Measurements from ENCODE around the gene USP3.

Gene USP3

GRCh38 chr15:63490345-63491034, 13.9 kb upstream of the USP3 start:
- DNase-seq (ENCODE audit: low read depth), result no peak
- no peak overlapping the region for H3K4me3 ChIP-seq (ENCODE audit: low read length)
- no peak for TF ChIP-seq CTCF (conservative IDR thresholded peaks at IDR 0.05; ENCODE audit: low read depth, low read length)

GRCh38 chr15:63491116-63491827, 13.1 kb upstream of the USP3 start:
- H3K4me3 ChIP-seq (ENCODE audit: low read length), result no peak overlapping the region
- no peak for TF ChIP-seq CTCF (conservative IDR thresholded peaks at IDR 0.05; ENCODE audit: low read depth, low read length)
- DNase-seq (ENCODE audit: low read depth), result no peak

GRCh38 chr15:63491979-63492378, 12.4 kb upstream of the USP3 start:
- H3K4me3 ChIP-seq (ENCODE audit: low read length), result no peak overlapping the region
- DNase-seq (ENCODE audit: low read depth), result no peak
- no peak for TF ChIP-seq CTCF (conservative IDR thresholded peaks at IDR 0.05; ENCODE audit: low read depth, low read length)

GRCh38 chr15:63492541-63493077, 11.8 kb upstream of the USP3 start:
- no peak overlapping the region for H3K4me3 ChIP-seq (ENCODE audit: low read length)
- DNase-seq (ENCODE audit: low read depth), result no peak
- TF ChIP-seq CTCF (conservative IDR thresholded peaks at IDR 0.05; ENCODE audit: low read depth, low read length), result no peak

- TF ChIP-seq CTCF (conservative IDR thresholded peaks at IDR 0.05; ENCODE audit: low read depth, low read length), result no peak
- no peak for DNase-seq (ENCODE audit: low read depth)
- no peak overlapping the region for H3K4me3 ChIP-seq (ENCODE audit: low read length)
These were observed 11.0 kb upstream of the USP3 start for GRCh38 chr15:63493436-63493835.

- no peak for TF ChIP-seq CTCF (conservative IDR thresholded peaks at IDR 0.05; ENCODE audit: low read depth, low read length)
- no peak overlapping the region for H3K4me3 ChIP-seq (ENCODE audit: low read length)
- no peak for DNase-seq (ENCODE audit: low read depth)
These were observed 10.0 kb upstream of the USP3 start for GRCh38 chr15:63494408-63494807.

GRCh38 chr15:63495343-63495742, 9.1 kb upstream of the USP3 start:
- TF ChIP-seq CTCF (conservative IDR thresholded peaks at IDR 0.05; ENCODE audit: low read depth, low read length), result no peak
- H3K4me3 ChIP-seq (ENCODE audit: low read length), result no peak overlapping the region
- no peak for DNase-seq (ENCODE audit: low read depth)
